ENCODE data around the gene KCNMA1.

The KCNMA1 gene

GRCh38 chr10:77611670-77612069 lies 25.9 kb downstream of the KCNMA1 start:
- no peak overlapping the region for H3K27ac ChIP-seq
- no peak for TF ChIP-seq ZFX (IDR thresholded peaks at IDR 0.05; ENCODE audit: borderline replicate concordance)

GRCh38 chr10:77611221-77611620 lies 26.4 kb downstream of the KCNMA1 start:
- TF ChIP-seq CTCF (IDR thresholded peaks at IDR 0.05) (no peak), ZFX (IDR thresholded peaks at IDR 0.05; ENCODE audit: borderline replicate concordance) (no peak)
- no peak overlapping the region for H3K27ac ChIP-seq

GRCh38 chr10:77609781-77610272 lies 27.8 kb downstream of the KCNMA1 start:
- TF ChIP-seq CTCF (IDR thresholded peaks at IDR 0.05) (no peak), ZFX (IDR thresholded peaks at IDR 0.05; ENCODE audit: borderline replicate concordance) (no peak)
- no peak overlapping the region for H3K27ac ChIP-seq

- no peak overlapping the region for H3K27ac ChIP-seq
- TF ChIP-seq CTCF (IDR thresholded peaks at IDR 0.05), result no peak
- TF ChIP-seq ZFX (IDR thresholded peaks at IDR 0.05; ENCODE audit: borderline replicate concordance), result no peak
These were observed 29.3 kb downstream of the KCNMA1 start for GRCh38 chr10:77608281-77608680.

GRCh38 chr10:77606751-77607150 lies 30.9 kb downstream of the KCNMA1 start:
- TF ChIP-seq CTCF (IDR thresholded peaks at IDR 0.05), result peak; percentile 16; the same call in 1 of the 2 replicates
- no peak for TF ChIP-seq ZFX (IDR thresholded peaks at IDR 0.05; ENCODE audit: borderline replicate concordance)
- peak overlapping the region; percentile 18; the same call in 1 of the 2 replicates for H3K27ac ChIP-seq

GRCh38 chr10:77605466-77605865 lies 32.1 kb downstream of the KCNMA1 start:
- H3K27ac ChIP-seq, result no peak overlapping the region

GRCh38 chr10:77604941-77605351 lies 32.7 kb downstream of the KCNMA1 start:
- H3K27ac ChIP-seq, result no peak overlapping the region
- TF ChIP-seq CTCF (IDR thresholded peaks at IDR 0.05) (no peak), ZFX (IDR thresholded peaks at IDR 0.05; ENCODE audit: borderline replicate concordance) (no peak)

More at GRCh38 chr10:77605466-77605865, 32.1 kb downstream of the KCNMA1 start:
- TF ChIP-seq CTCF (IDR thresholded peaks at IDR 0.05), result no peak
- no peak for TF ChIP-seq ZFX (IDR thresholded peaks at IDR 0.05; ENCODE audit: borderline replicate concordance)

GRCh38 chr10:77604063-77604462 lies 33.5 kb downstream of the KCNMA1 start:
- H3K27ac ChIP-seq, result no peak overlapping the region
- no peak for TF ChIP-seq ZFX (IDR thresholded peaks at IDR 0.05; ENCODE audit: borderline replicate concordance)

All from 22Rv1 (cell line).